Astrocyte of the cerebellum (primary cell): ENCODE measurements around the gene VWCE.

Source experiments
- DNase-seq: peaks from one replicate; pipeline ENCODE4 v3.0.0-alpha.2; 2011; ENCODE audit warnings: low read depth
- H3K4me3 ChIP-seq: 2 replicates; pipeline ENCODE4 v1.5.1; 2011; ENCODE audit warnings: mild to moderate bottlenecking, low read depth, low read length, moderate library complexity
- in situ Hi-C: cut with HindIII; loops from 2 replicates; pipeline ENCODE4 v1.10.0; 2017; ENCODE audit warnings: low sequenced_read_pairs
- TF ChIP-seq, protein P1 (sequence below): IDR thresholded peaks from 2 replicates; pipeline ENCODE4 v1.5.1; 2012; ENCODE audit warnings: low read length, low read depth, moderate library complexity, mild to moderate bottlenecking; ENCODE audit errors: missing control alignments

Gene VWCE

DNA sequence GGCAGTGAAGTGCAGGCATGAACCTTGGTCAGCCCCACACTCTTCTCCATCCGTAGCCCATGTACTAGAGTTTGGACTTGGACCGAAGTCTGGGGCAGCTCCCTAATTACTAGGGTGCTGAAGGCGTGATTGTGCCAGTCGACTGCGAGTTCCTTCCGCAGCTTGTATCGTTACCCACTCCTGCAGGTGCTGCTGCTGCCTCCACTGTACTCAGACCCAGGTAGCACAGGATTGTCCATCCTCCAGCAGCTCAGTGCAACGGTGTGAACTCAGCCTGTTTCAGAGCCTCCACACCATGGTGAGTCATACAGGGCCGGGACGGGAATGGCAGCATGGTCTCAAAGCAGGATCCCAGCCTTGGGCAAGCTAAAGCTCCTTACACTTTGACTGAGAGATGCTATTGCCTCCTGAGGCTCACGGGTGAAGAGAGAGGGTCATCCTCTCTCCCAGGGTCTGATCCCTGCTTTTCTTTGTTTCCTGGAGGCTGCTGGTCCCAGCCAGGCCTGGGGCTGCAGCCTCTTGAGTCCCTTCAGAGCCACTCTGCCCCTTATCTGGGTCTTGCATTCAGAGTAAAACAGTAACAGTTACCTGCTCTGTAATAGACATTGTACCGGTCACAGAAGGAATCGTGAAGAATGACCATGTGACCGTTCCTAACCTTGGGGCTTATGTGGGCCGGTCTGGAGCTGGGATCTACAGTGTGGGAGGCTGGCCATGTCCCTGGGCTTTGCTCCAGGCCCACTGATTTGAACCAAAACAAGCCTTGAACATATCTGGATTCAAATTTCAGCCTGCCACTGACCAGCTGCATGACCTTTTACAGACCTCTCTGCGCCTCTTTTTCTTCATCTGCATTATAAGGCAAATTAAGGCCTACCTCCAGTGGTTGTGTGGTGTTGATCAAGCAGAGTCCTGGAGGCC lies 39.6 kb upstream of the VWCE start:
- in situ Hi-C loops: no loop called here
- TF ChIP-seq, protein P1, sequence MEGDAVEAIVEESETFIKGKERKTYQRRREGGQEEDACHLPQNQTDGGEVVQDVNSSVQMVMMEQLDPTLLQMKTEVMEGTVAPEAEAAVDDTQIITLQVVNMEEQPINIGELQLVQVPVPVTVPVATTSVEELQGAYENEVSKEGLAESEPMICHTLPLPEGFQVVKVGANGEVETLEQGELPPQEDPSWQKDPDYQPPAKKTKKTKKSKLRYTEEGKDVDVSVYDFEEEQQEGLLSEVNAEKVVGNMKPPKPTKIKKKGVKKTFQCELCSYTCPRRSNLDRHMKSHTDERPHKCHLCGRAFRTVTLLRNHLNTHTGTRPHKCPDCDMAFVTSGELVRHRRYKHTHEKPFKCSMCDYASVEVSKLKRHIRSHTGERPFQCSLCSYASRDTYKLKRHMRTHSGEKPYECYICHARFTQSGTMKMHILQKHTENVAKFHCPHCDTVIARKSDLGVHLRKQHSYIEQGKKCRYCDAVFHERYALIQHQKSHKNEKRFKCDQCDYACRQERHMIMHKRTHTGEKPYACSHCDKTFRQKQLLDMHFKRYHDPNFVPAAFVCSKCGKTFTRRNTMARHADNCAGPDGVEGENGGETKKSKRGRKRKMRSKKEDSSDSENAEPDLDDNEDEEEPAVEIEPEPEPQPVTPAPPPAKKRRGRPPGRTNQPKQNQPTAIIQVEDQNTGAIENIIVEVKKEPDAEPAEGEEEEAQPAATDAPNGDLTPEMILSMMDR: no peak
- no peak overlapping the region for H3K4me3 ChIP-seq
- no peak for DNase-seq

DNA sequence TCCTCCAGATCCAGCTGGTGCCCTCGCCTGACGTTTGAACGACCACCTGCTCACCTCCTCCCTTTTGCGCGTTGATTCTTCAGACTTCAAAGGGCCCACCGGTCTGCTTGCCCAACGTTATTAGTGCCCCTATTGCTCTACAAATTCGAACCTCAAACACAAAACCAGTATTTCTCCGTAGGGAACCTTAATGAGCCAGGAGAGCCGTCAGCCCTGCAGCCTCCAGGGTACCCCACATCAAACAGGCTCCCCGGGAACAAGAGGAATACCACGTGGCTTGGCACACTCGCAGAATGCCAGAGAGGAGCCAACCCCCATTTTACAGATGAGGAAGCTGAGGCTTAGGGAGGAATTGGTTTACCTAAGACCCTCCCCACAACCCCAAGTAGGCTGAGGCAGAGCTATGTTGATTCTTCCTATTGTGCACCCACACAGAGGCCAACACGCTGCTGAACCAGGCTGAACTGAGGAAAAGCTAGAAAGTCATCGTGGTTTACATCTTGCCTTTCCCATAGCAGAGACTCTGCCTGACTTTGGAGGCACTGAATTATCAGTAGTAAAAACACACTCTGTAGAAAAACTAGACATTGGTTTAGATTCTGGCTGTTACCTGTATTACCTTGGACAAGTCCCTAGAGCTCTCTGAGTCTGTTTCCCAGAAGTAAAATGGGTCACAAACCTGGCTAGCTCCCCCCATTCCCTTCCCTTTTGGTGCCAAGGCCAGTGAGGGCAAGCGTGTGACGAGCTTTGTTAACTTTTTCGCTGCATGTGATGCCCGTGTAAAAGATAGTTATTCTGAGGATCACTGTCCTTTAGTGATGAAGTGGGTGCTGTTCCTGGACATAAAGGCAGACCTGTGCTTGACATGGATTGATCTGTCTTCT lies 38.7 kb upstream of the VWCE start:
- H3K4me3 ChIP-seq: peak overlapping the region; percentile 99
- TF ChIP-seq, protein P1: no peak
- DNase-seq: no peak
- in situ Hi-C loops: no loop called here

DNA sequence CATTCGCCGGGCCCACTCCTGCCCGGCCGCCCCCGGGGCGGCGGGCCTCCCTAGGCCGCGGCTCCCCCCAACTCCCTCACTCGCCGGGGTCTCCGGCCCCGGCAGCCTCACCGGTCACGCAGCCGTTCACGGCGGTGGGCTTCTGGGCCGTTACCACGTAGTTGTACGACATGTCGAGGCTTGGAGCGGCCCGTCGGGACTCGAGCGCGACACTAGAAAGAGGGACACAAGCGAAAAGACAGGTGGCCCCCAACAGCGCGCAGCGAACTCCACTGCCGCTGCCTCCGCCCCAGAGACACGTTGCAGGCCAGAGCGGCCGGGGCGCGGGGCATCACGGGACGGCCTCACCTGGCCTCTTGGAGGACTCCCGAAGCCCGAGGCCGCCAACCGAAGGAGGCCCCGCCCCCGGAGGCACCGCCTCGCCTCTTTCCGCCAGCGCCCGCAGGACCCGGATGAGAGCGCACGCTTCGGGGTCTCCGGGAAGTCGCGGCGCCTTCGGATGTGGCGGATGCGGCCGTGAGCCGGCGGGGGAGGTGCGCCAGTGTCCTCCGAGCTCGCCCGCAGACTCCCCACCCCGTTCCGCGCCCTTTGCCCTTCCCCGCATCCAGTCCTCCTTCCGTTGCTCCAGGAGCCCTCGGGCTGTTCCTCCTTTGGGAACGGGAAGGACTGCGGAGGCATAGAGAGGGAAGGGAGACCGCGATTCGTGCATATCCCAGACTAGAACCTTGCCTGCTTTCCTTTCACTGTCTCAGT lies 37.9 kb upstream of the VWCE start, which contains the start of the genes DDB1 and TKFC:
Gene DDB1, minus strand, starts transcription at position 309 of the 753 bp plus-strand sequence. Its CDS starts 137 bp downstream, at position 172.
Gene TKFC, plus strand, starts transcription at position 432 of the 753 bp plus-strand sequence. CDS start 1,501 bp downstream, outside the sequence.
- in situ Hi-C loops: no loop called here

DNA sequence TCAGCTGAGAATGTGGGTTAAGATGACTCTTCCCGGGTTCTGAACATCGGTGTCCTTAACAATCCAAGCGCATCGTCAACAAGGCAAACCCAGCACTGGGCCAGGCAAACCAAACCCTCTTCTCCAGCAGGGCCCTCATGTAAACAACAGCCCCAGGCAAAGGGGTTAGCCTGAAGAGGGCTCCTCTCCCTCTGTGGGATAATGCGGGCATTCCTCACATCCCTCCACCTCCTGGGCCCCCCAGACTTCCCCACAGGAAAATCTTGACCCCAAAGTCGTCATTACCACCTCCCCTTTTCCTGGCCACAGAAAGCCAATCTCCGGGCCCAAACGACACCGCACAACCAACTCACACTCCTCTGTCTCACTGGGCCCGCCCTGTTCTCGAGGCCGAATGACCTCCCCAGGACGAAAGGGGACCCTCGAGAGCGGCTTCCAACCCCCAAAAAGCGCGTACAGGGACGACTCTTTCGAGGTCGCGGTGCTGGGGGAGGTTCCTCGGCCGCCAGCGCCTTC lies 37.2 kb upstream of the VWCE start:
- TF ChIP-seq, protein P1: peak; percentile 8
- DNase-seq: no peak
- H3K4me3 ChIP-seq: peak overlapping the region; percentile 99
- in situ Hi-C loops: no loop called here

More for the DNA sequence above, 37.9 kb upstream of the VWCE start, which contains the start of the genes DDB1 and TKFC:
- DNase-seq: peak; percentile 74
- H3K4me3 ChIP-seq: peak within 1 kb of the TSS; percentile 99
- TF ChIP-seq, protein P1: no peak

DNA sequence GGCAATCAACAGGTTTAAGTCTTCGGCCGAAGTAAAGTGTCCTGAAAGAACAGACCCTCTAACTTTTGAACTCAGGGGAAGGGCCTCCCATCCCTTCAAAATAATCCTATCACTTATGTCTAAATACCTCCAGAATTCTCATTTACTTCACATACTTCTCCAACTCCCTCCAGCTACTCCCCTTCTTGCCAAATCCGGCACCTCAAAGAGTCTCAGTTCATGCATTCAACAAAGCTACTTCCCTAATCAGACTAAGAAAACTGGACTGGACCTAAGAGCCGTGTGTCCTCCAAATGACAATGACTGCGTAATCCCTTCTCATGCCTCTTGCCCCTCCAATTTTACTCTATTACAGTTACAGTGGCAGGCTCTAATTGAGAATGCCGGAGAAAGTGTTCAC lies 36.5 kb upstream of the VWCE start:
- TF ChIP-seq, protein P1: no peak
- no peak for DNase-seq
- H3K4me3 ChIP-seq: peak overlapping the region; percentile 99
- in situ Hi-C loops: no loop called here
